Activated CD4-positive, alpha-beta memory T cell treated with anti-CD3 and anti-CD28 coated beads, Interleukin-2, amount 10 ng/mL, durations not matched to agents 7 days and 5 days (primary cell): ENCODE data around the gene LRRC71. TPM values are rescaled to one million over a fixed set of nuclear protein-coding genes. Genes with fewer than 3 reads are reported as not detected.

Experiments
- CTCF ChIA-PET: fragments of 350-600 bp; sonication (Branson Sonifier 250); formaldehyde crosslinking; loops from one replicate; lab custom pipeline; 2021; ENCODE audit warnings: antibody characterized with exemption, inconsistent platforms; lab: Charles Lee
- POLR2A ChIA-PET: fragments of 350-600 bp; sonication (Branson Sonifier 250); formaldehyde crosslinking; loops from one replicate; lab custom pipeline; 2021; ENCODE audit warnings: antibody characterized with exemption; lab: Charles Lee
- DNase-seq: peaks from one replicate; pipeline ENCODE4 v3.0.0-alpha.2; 2020
- H3K27ac Mint-ChIP-seq: one replicate; pipeline ENCODE4 v1.8.0; 2021; ENCODE audit warnings: mild to moderate bottlenecking, mixed read lengths
- H3K27me3 Mint-ChIP-seq: one replicate; pipeline ENCODE4 v1.8.0; 2021; ENCODE audit warnings: mixed read lengths
- H3K36me3 Mint-ChIP-seq: one replicate; pipeline ENCODE4 v1.8.0; 2021; ENCODE audit warnings: low read depth, mixed read lengths
- H3K4me1 Mint-ChIP-seq: one replicate; pipeline ENCODE4 v1.8.0; 2021; ENCODE audit warnings: mixed read lengths
- H3K4me3 Mint-ChIP-seq: one replicate; pipeline ENCODE4 v1.8.0; 2021; ENCODE audit warnings: mild to moderate bottlenecking, mixed read lengths
- H3K9me3 Mint-ChIP-seq: one replicate; pipeline ENCODE4 v1.8.0; 2021; ENCODE audit warnings: mixed read lengths
- total RNA-seq, 2 experiments: library from RNA; stranded (reverse); gene quantifications; one replicate each; pipeline ENCODE4 v1.2.3, GENCODE V29; 2021

The LRRC71 gene
- total RNA-seq, 2 experiments from 2014 or later: not detected

GRCh38 chr1:156937883-156938282 is 17.5 kb downstream of the LRRC71 start:
- Mint-ChIP-seq H3K9me3 (no peaks in the 10 kb centered on the region), H3K36me3 (peaks cover 7% of the 10 kb centered on the region), H3K27ac (no peak overlapping the region), H3K27me3 (peaks cover 8% of the 10 kb centered on the region), H3K4me1 (no peaks in the 10 kb centered on the region), H3K4me3 (no peak overlapping the region)
- DNase-seq: no peak
- POLR2A ChIA-PET: no interaction called here
- CTCF ChIA-PET: interaction anchor here (1.3 kb wide), 1 partner anchor 48 kb away, joined by 3 read pairs; no protein-coding TSS in a partner anchor

- H3K4me3 Mint-ChIP-seq: no peak overlapping the region
- DNase-seq: no peak
- H3K27ac Mint-ChIP-seq: no peak overlapping the region
- H3K4me1 Mint-ChIP-seq: no peaks in the 10 kb centered on the region
- ChIA-PET POLR2A (no interaction called here), CTCF (interaction anchor here (0.6 to 1.3 kb wide), 2 partner anchors 49 to 163 kb away, joined by 3 read pairs; no protein-coding TSS in a partner anchor)
- H3K9me3 Mint-ChIP-seq: no peaks in the 10 kb centered on the region
- H3K36me3 Mint-ChIP-seq: peaks cover 11% of the 10 kb centered on the region
- H3K27me3 Mint-ChIP-seq: peaks cover 6% of the 10 kb centered on the region
Observed at GRCh38 chr1:156938813-156939212, 18.4 kb downstream of the LRRC71 start.

GRCh38 chr1:156939786-156940334 is 19.4 kb downstream of the LRRC71 start:
- CTCF ChIA-PET: no interaction called here
- Mint-ChIP-seq H3K27ac (no peak overlapping the region), H3K4me3 (no peak overlapping the region), H3K9me3 (no peaks in the 10 kb centered on the region), H3K27me3 (peaks cover 6% of the 10 kb centered on the region), H3K4me1 (no peaks in the 10 kb centered on the region), H3K36me3 (peaks cover 12% of the 10 kb centered on the region)
- DNase-seq: no peak
- POLR2A ChIA-PET: no interaction called here

GRCh38 chr1:156941675-156942074 is 21.2 kb downstream of the LRRC71 start:
- peaks cover 17% of the 10 kb centered on the region for H3K36me3 Mint-ChIP-seq
- H3K27me3 Mint-ChIP-seq: peaks cover 6% of the 10 kb centered on the region
- ChIA-PET CTCF (interaction anchor here (1.0 kb wide), 1 partner anchor 214 kb away, joined by 3 read pairs; no protein-coding TSS in a partner anchor), POLR2A (interaction anchor here (1.6 kb wide), 1 partner anchor 8 kb away, joined by 3 read pairs; no protein-coding TSS in a partner anchor)
- H3K27ac Mint-ChIP-seq: no peak overlapping the region
- no peak overlapping the region for H3K4me3 Mint-ChIP-seq
- no peaks in the 10 kb centered on the region for H3K4me1 Mint-ChIP-seq
- no peak for DNase-seq
- H3K9me3 Mint-ChIP-seq: no peaks in the 10 kb centered on the region

- ChIA-PET POLR2A (interaction anchor here (1.6 kb wide), 1 partner anchor 8 kb away, joined by 3 read pairs; no protein-coding TSS in a partner anchor), CTCF (interaction anchor here (1.0 kb wide), 1 partner anchor 214 kb away, joined by 3 read pairs; no protein-coding TSS in a partner anchor)
- Mint-ChIP-seq H3K4me1 (no peaks in the 10 kb centered on the region), H3K27me3 (peaks cover 6% of the 10 kb centered on the region), H3K9me3 (no peaks in the 10 kb centered on the region), H3K36me3 (peaks cover 21% of the 10 kb centered on the region), H3K27ac (no peak overlapping the region), H3K4me3 (no peak overlapping the region)
- DNase-seq: no peak
Observed at GRCh38 chr1:156942176-156942575, 21.7 kb downstream of the LRRC71 start.

GRCh38 chr1:156942576-156942975 is 22.1 kb downstream of the LRRC71 start:
- POLR2A ChIA-PET: interaction anchor here (1.6 kb wide), 1 partner anchor 9 kb away, joined by 3 read pairs; no protein-coding TSS in a partner anchor
- H3K4me3 Mint-ChIP-seq: no peak overlapping the region
- H3K27ac Mint-ChIP-seq: no peak overlapping the region
- H3K9me3 Mint-ChIP-seq: no peaks in the 10 kb centered on the region
- peaks cover 21% of the 10 kb centered on the region for H3K36me3 Mint-ChIP-seq
- no peak for DNase-seq
- CTCF ChIA-PET: no interaction called here
- no peaks in the 10 kb centered on the region for H3K4me1 Mint-ChIP-seq
- peaks cover 6% of the 10 kb centered on the region for H3K27me3 Mint-ChIP-seq

GRCh38 chr1:156943756-156944155 is 23.3 kb downstream of the LRRC71 start:
- CTCF ChIA-PET: no interaction called here
- Mint-ChIP-seq H3K27ac (no peak overlapping the region), H3K4me3 (no peak overlapping the region), H3K27me3 (peaks cover 6% of the 10 kb centered on the region), H3K9me3 (no peaks in the 10 kb centered on the region), H3K36me3 (peaks cover 18% of the 10 kb centered on the region), H3K4me1 (no peaks in the 10 kb centered on the region)
- DNase-seq: no peak
- POLR2A ChIA-PET: no interaction called here

GRCh38 chr1:156944268-156944667 is 23.8 kb downstream of the LRRC71 start:
- Mint-ChIP-seq H3K9me3 (no peaks in the 10 kb centered on the region), H3K4me3 (no peak overlapping the region), H3K36me3 (peaks cover 18% of the 10 kb centered on the region), H3K27ac (no peak overlapping the region), H3K27me3 (peaks cover 6% of the 10 kb centered on the region), H3K4me1 (no peaks in the 10 kb centered on the region)
- DNase-seq: no peak
- ChIA-PET CTCF (no interaction called here), POLR2A (no interaction called here)

GRCh38 chr1:156944848-156945247 is 24.4 kb downstream of the LRRC71 start:
- H3K36me3 Mint-ChIP-seq: peaks cover 18% of the 10 kb centered on the region
- H3K27me3 Mint-ChIP-seq: peaks cover 6% of the 10 kb centered on the region
- H3K4me3 Mint-ChIP-seq: no peak overlapping the region
- no peak overlapping the region for H3K27ac Mint-ChIP-seq
- POLR2A ChIA-PET: no interaction called here
- no peak for DNase-seq
- H3K9me3 Mint-ChIP-seq: no peaks in the 10 kb centered on the region
- H3K4me1 Mint-ChIP-seq: no peaks in the 10 kb centered on the region
- CTCF ChIA-PET: no interaction called here

- H3K27me3 Mint-ChIP-seq: peaks cover 4% of the 10 kb centered on the region
- H3K36me3 Mint-ChIP-seq: peaks cover 15% of the 10 kb centered on the region
- POLR2A ChIA-PET: no interaction called here
- CTCF ChIA-PET: no interaction called here
- H3K27ac Mint-ChIP-seq: no peak overlapping the region
- H3K9me3 Mint-ChIP-seq: no peaks in the 10 kb centered on the region
- no peaks in the 10 kb centered on the region for H3K4me1 Mint-ChIP-seq
- no peak overlapping the region for H3K4me3 Mint-ChIP-seq
- DNase-seq: no peak
Observed at GRCh38 chr1:156945881-156946661, 25.6 kb downstream of the LRRC71 start.

GRCh38 chr1:156947127-156947526 is 26.7 kb downstream of the LRRC71 start:
- no peaks in the 10 kb centered on the region for H3K4me1 Mint-ChIP-seq
- ChIA-PET CTCF (no interaction called here), POLR2A (no interaction called here)
- H3K9me3 Mint-ChIP-seq: no peaks in the 10 kb centered on the region
- H3K27ac Mint-ChIP-seq: no peak overlapping the region
- H3K36me3 Mint-ChIP-seq: peaks cover 16% of the 10 kb centered on the region
- no peak overlapping the region for H3K4me3 Mint-ChIP-seq
- peaks cover 4% of the 10 kb centered on the region for H3K27me3 Mint-ChIP-seq
- DNase-seq: no peak

- DNase-seq: no peak
- ChIA-PET POLR2A (no interaction called here), CTCF (interaction anchor here (0.6 to 1.7 kb wide), 3 partner anchors 16 to 126 kb away, joined by 3 to 5 read pairs (median 3); no protein-coding TSS in a partner anchor)
- Mint-ChIP-seq H3K27ac (no peak overlapping the region), H3K4me3 (no peak overlapping the region), H3K36me3 (peaks cover 16% of the 10 kb centered on the region), H3K9me3 (no peaks in the 10 kb centered on the region), H3K27me3 (peaks cover 4% of the 10 kb centered on the region), H3K4me1 (no peaks in the 10 kb centered on the region)
Observed at GRCh38 chr1:156947818-156948525, 27.5 kb downstream of the LRRC71 start.

- POLR2A ChIA-PET: interaction anchor here (0.9 kb wide), 1 partner anchor 27 kb away, joined by 3 read pairs; no protein-coding TSS in a partner anchor
- CTCF ChIA-PET: interaction anchor here (0.6 to 1.7 kb wide), 3 partner anchors 15 to 125 kb away, joined by 3 to 5 read pairs (median 3); no protein-coding TSS in a partner anchor
- H3K9me3 Mint-ChIP-seq: no peaks in the 10 kb centered on the region
- H3K4me3 Mint-ChIP-seq: no peak overlapping the region
- no peak overlapping the region for H3K27ac Mint-ChIP-seq
- H3K4me1 Mint-ChIP-seq: no peaks in the 10 kb centered on the region
- DNase-seq: no peak
- H3K27me3 Mint-ChIP-seq: peaks cover 2% of the 10 kb centered on the region
- H3K36me3 Mint-ChIP-seq: peaks cover 12% of the 10 kb centered on the region
Observed at GRCh38 chr1:156948708-156949107, 28.3 kb downstream of the LRRC71 start.
